CD4-positive, alpha-beta T cell treated with Interleukin-1 beta for 1 hour (primary cell): Measurements from ENCODE around the gene HES7.

Source experiments
- DNase-seq, 2 donors: peaks; one replicate each; pipeline ENCODE4 v3.0.0-alpha.2; 2020 to 2022

HES7 gene

GRCh38 chr17:8071496-8071895, 52.4 kb downstream of the HES7 start:
- DNase-seq, result no peak
